A673 (cell line): Measurements from ENCODE around the gene SIRT7. TPM values are rescaled to one million over a fixed set of nuclear protein-coding genes. Genes with fewer than 3 reads are reported as not detected.
A peak's percentile ranks its signal among the peaks of the same experiment; 100 is the strongest.

Experiments used
- BruUV-seq: library from RNA; stranded (reverse); fragments of 400-500 nt; replicated peaks from 2 replicates; lab custom pipeline; 2021; lab: Mats Ljungman, UMichigan
- CTCF ChIA-PET: fragments of 300-600 bp; sonication (Branson Sonifier 250); formaldehyde crosslinking; loops from one replicate; lab custom pipeline; 2022; ENCODE audit warnings: antibody characterized with exemption; lab: Charles Lee
- POLR2A ChIA-PET: fragments of 300-600 bp; sonication (Branson Sonifier 250); formaldehyde crosslinking; loops from one replicate; lab custom pipeline; 2022; ENCODE audit warnings: antibody characterized with exemption; ENCODE audit not compliant: low non-redundant PET; lab: Charles Lee
- DNase-seq: peaks from one replicate; pipeline ENCODE4 v3.0.0-alpha.2; 2015; ENCODE audit warnings: low spot score
- H3K27ac ChIP-seq: fragments of 200-600 bp; sonication (generic); 2 replicates; pipeline ENCODE4 v1.5.1; 2016; ENCODE audit warnings: mixed run types, low read depth, mild to moderate bottlenecking, mixed read lengths, antibody characterized with exemption, low read length; ENCODE audit not compliant: poor library complexity, severe bottlenecking
- H3K27me3 ChIP-seq: fragments of 200-600 bp; sonication (generic); replicated peaks from 2 replicates; pipeline ENCODE4 v1.6.1; 2017; ENCODE audit warnings: mixed run types, low read depth, mild to moderate bottlenecking, mixed read lengths, antibody characterized with exemption, low read length; ENCODE audit not compliant: insufficient read depth, poor library complexity
- H3K36me3 ChIP-seq: fragments of 200-600 bp; sonication (generic); 2 replicates; pipeline ENCODE4 v1.6.1; 2016; ENCODE audit warnings: mixed run types, mild to moderate bottlenecking, mixed read lengths, antibody characterized with exemption, low read length; ENCODE audit not compliant: insufficient read depth, poor library complexity, severe bottlenecking
- H3K4me1 ChIP-seq: fragments of 200-600 bp; sonication (generic); 2 replicates; pipeline ENCODE4 v1.6.1; 2017; ENCODE audit warnings: mixed run types, mild to moderate bottlenecking, mixed read lengths, antibody characterized with exemption, low read length; ENCODE audit not compliant: insufficient read depth, poor library complexity, severe bottlenecking
- H3K4me3 ChIP-seq: fragments of 200-600 bp; sonication (generic); 2 replicates; pipeline ENCODE4 v1.5.1; 2016; ENCODE audit warnings: low read depth, mixed run types, mild to moderate bottlenecking, mixed read lengths, low read length; ENCODE audit not compliant: poor library complexity, severe bottlenecking
- H3K9me3 ChIP-seq: fragments of 200-600 bp; sonication (generic); 2 replicates; pipeline ENCODE4 v1.6.1; 2016; ENCODE audit warnings: mixed run types, low read depth, mild to moderate bottlenecking, mixed read lengths, antibody characterized with exemption, low read length; ENCODE audit not compliant: poor library complexity, severe bottlenecking
- EZH2 ChIP-seq: fragments of 200-600 bp; sonication (generic); IDR thresholded peaks from 2 replicates; pipeline ENCODE4 v1.6.1; 2017; ENCODE audit warnings: borderline replicate concordance, low read depth, mild to moderate bottlenecking, mixed read lengths, antibody characterized with exemption, low read length; ENCODE audit not compliant: poor library complexity, severe bottlenecking
- intact Hi-C: fragments of 100-400 bp; cut with micrococcal nuclease; formaldehyde crosslinking; loops from one replicate; pipeline ENCODE4 v1.10.0; 2022; ENCODE audit not compliant: unreplicated experiment
- total RNA-seq: library from RNA; stranded (reverse); gene quantifications from 2 replicates; pipeline ENCODE4 v1.2.3, GENCODE V29; 2021
- TF ChIP-seq, protein P1 (sequence below): fragments of 300-800, 200-600 bp; sonication (generic); conservative IDR thresholded peaks from 2 replicates; pipeline ENCODE4 v1.5.1; 2017; ENCODE audit warnings: low read depth, mild to moderate bottlenecking, antibody characterized with exemption, low read length, moderate library complexity, mixed read lengths

SIRT7 gene
- total RNA-seq, 1 experiment from 2014 or later: 36.6 TPM

GRCh38 chr17:81931557-81932332 is 13.8 kb upstream of the SIRT7 start:
- POLR2A ChIA-PET: no interaction called here
- no peak overlapping the region for H3K27ac ChIP-seq

DNA sequence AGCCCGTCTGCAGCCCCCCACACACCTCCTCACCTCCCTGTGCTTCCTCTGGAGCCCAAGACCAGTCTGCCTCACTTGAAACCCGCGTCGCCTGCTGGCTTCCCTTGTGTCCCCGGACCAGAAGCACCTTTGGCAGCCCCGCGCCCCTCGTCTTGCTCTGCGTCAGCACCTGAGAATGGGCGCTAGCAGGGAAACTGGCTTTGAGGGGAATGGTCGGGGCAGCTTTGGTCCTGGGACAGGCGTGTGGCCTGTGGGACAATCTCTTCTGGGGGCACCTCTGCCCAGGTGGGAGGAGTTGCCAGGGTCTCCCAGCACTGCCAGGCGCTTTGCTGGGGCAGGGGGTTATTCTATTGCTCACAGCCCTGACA is 13.2 kb upstream of the SIRT7 start:
- no peaks in the 10 kb centered on the region for H3K27me3 ChIP-seq
- H3K36me3 ChIP-seq: peaks cover 11% of the 10 kb centered on the region
- no peak overlapping the region for H3K4me3 ChIP-seq
- TF ChIP-seq, protein P1, sequence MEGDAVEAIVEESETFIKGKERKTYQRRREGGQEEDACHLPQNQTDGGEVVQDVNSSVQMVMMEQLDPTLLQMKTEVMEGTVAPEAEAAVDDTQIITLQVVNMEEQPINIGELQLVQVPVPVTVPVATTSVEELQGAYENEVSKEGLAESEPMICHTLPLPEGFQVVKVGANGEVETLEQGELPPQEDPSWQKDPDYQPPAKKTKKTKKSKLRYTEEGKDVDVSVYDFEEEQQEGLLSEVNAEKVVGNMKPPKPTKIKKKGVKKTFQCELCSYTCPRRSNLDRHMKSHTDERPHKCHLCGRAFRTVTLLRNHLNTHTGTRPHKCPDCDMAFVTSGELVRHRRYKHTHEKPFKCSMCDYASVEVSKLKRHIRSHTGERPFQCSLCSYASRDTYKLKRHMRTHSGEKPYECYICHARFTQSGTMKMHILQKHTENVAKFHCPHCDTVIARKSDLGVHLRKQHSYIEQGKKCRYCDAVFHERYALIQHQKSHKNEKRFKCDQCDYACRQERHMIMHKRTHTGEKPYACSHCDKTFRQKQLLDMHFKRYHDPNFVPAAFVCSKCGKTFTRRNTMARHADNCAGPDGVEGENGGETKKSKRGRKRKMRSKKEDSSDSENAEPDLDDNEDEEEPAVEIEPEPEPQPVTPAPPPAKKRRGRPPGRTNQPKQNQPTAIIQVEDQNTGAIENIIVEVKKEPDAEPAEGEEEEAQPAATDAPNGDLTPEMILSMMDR: no peak
- no peak for TF ChIP-seq EZH2
- no peak overlapping the region for H3K27ac ChIP-seq
- CTCF ChIA-PET: no interaction called here
- BruUV-seq: no TSS peak
- no peak for DNase-seq
- intact Hi-C loops: no loop called here
- H3K4me1 ChIP-seq: peaks cover 11% of the 10 kb centered on the region
- POLR2A ChIA-PET: no interaction called here
- no peaks in the 10 kb centered on the region for H3K9me3 ChIP-seq

More at GRCh38 chr17:81931557-81932332, 13.8 kb upstream of the SIRT7 start:
- Histone ChIP-seq H3K27me3 (no peaks in the 10 kb centered on the region), H3K9me3 (no peaks in the 10 kb centered on the region), H3K4me1 (peaks cover 11% of the 10 kb centered on the region), H3K36me3 (peaks cover 11% of the 10 kb centered on the region), H3K4me3 (no peak overlapping the region)
- TF ChIP-seq, protein P1: no peak
- TF ChIP-seq EZH2: no peak
- CTCF ChIA-PET: no interaction called here
- intact Hi-C loops: no loop called here
- peak; percentile 37 for DNase-seq
- BruUV-seq: no TSS peak

DNA sequence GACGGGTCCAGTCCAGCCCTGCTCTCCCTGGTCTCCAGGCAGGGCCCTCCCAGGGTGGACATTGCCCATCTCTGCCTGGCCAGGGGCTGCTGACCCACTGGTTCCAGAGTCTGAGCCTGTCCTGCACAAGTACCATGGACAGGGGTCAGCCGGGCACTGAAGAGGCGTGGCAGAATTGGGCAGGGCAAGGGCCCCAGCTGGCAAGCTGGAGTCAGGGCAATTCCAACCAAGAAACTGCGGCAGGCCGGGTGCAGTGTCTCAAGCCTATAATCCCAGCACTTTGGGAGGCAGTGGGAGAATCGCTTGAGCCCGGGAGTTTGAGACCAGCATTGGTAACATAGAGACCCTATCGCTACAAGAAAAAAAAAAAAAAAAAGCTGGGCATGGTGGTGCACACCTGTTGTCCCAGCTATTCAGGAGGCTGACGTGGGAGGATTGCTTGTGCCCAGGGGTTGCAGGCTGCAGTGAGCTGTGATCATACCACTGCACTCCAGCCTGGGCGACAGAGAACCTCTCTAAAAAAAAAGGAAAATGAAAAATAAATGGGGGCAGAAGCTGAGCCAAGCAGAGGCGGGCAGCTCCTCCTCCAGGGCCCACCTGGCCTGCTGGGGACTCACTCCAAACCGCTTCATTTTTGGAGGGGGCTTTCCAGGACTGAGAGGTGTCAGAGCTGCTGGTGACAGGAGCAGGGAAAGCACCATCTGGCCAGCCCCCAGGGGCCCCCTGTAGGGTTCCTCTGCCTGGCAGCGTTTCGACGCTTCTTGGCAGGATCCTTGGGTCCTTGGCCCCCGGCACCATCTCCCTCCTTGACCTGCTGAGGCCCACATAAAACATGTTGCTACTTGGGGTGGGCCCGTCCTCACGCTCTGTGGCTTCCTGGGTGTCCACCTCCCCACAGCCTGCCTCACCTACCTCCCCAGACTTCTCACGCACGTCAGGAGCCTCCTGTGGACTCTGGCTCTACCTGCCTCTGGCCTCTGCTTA is 12.5 kb upstream of the SIRT7 start:
- intact Hi-C loops: no loop called here
- H3K27ac ChIP-seq: no peak overlapping the region
- no peak for DNase-seq
- no peak for TF ChIP-seq EZH2
- TF ChIP-seq, protein P1: no peak
- POLR2A ChIA-PET: interaction anchor here (0.5 kb wide), 1 partner anchor 29 kb away, joined by 6 read pairs; no protein-coding TSS in a partner anchor
- no peak overlapping the region for H3K4me3 ChIP-seq
- no peaks in the 10 kb centered on the region for H3K27me3 ChIP-seq
- H3K4me1 ChIP-seq: peaks cover 17% of the 10 kb centered on the region
- CTCF ChIA-PET: no interaction called here
- peaks cover 11% of the 10 kb centered on the region for H3K36me3 ChIP-seq
- TSS peak; percentile 17 for BruUV-seq
- no peaks in the 10 kb centered on the region for H3K9me3 ChIP-seq
